NCI-H345 (cell line): ENCODE measurements around the gene FAM89A.

Source experiments
- DNase-seq: peaks from one replicate; lab custom pipeline; 2025; lab: John Stamatoyannopoulos, UW

FAM89A gene

GRCh38 chr1:231040019-231040799 is at the start of gene FAM89A:
TSS of gene FAM89A (minus strand) at chr1:231040254. CDS start at chr1:231040211, 43 bp downstream.
- peak; percentile 58 for DNase-seq

- no peak for DNase-seq
These were observed 44.3 kb upstream of the FAM89A start for GRCh38 chr1:231084353-231084752.

DNA sequence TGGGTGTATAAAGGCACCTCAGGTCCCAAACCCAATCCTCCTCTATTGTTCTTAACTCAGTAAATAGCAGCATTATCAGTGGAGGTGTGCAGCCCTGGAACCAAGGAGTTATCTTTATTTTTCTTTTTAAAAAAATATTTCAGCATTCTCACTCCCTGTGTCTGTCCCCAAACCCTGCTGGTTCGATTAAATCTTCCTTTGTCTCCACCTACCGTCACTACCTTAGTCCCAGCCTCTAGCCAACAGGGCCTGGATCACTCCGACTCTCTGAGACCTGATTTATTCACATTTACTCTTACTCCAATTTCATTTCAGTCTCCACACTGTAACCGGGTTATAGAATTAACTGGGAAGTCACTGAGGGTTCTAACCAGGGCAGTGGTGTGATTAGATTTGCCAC is 39.1 kb upstream of the FAM89A start:
- no peak for DNase-seq

GRCh38 chr1:231078250-231078649 is 38.2 kb upstream of the FAM89A start:
- no peak for DNase-seq

GRCh38 chr1:231076802-231077201 is 36.7 kb upstream of the FAM89A start:
- DNase-seq: no peak

GRCh38 chr1:231075497-231075896 is 35.4 kb upstream of the FAM89A start:
- DNase-seq: no peak

- DNase-seq: no peak
These were observed 35.0 kb upstream of the FAM89A start for GRCh38 chr1:231075020-231075419.

DNA sequence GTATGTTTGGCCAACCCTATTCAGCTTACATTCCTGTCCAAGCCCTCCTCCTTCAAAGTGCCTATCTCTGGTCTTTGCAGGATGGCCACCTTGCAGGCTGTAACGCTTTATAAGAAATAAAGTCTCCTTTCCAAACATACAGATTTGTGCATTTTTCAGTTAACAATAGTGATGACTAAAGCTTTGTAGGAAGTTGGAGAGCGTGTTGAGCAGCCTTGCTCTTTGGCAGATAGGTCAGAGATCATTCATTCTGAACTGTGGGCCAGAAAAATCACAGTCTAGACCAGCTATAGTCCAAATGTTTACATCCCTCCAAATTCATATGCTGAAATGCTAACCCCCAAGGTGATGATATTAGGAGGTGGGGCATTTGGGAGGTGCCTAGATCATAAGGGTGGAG is 34.0 kb upstream of the FAM89A start:
- no peak for DNase-seq

- no peak for DNase-seq
These were observed 33.3 kb upstream of the FAM89A start for GRCh38 chr1:231073331-231073730.

- DNase-seq: no peak
These were observed 32.5 kb upstream of the FAM89A start for GRCh38 chr1:231072502-231073094.

DNA sequence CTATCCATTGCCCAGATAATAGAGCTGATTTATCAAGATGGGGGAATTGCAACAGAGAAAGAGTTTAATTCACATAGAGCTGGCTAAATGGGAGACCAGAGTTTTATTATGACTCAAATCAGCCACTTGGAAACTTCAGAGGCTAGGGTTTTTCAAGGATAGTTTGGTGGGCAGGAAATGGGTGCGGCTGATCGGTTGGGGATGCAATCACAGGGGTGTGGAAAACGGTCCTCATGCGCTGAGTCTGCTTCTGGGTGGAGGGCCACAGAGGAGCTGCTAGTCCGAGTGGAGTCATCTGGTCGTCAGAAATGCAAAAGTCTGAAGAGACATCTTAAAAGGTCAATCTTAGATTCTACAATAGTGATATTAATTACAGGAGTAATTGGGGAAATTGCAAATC is 32.0 kb upstream of the FAM89A start:
- DNase-seq: no peak

DNA sequence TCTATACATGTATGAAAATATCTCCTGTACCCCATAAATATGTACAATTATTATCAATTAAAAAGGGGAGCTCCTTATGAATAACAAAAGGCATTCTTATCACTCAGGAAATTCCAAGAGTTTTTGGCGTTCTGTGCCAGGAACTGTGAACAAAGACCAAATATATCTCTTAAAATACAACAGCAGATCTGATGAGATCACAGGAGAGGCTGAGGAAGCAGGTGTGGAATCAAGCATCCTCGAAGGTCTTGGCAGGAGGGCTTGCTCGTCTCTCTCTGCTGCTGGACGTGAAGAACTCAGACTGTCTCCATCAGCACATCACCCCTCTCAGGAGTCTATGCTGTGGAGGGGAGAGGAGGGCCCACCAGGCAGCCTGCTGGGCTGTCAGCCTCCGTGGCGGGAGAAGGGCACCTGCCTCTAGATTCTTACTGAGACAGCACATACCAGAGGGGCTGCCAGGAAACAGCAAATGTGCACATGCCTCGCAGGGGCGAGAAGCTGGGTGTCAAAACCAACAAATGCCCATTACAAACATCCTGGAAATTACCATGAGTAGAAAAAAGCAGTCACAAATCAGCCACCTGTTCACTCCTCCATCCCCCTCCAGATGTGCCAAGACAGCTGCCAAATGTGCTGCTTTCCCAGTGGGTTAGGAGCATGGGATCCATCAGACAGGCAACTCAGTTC is 30.8 kb upstream of the FAM89A start:
- no peak for DNase-seq

- no peak for DNase-seq
These were observed 29.3 kb upstream of the FAM89A start for GRCh38 chr1:231069333-231069732.

- no peak for DNase-seq
These were observed 28.7 kb upstream of the FAM89A start for GRCh38 chr1:231068762-231069161.

GRCh38 chr1:231065510-231066241 is 25.6 kb upstream of the FAM89A start:
- DNase-seq: no peak

DNA sequence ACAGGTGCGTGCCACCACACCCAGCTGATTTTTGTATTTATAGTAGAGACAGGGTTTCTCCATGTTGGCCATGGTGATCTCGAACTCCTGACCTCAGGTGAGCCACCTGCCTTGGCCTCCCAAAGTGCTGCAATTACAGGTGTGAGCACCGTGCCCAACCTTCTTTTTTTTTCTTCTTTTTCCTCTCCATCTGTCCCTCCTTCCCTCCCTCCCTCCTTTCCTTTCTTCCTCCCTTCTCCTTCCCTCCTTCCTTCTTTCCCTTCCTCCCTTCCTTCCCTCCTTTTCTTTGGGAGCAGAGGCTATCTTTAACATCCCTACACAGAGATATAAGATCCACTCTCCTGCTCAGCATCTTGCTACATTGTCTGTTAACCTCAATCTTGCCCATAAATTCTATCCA is 24.4 kb upstream of the FAM89A start:
- no peak for DNase-seq

GRCh38 chr1:231063331-231063730 is 23.3 kb upstream of the FAM89A start:
- DNase-seq: no peak

GRCh38 chr1:231062500-231063270 is 22.6 kb upstream of the FAM89A start:
- no peak for DNase-seq

DNA sequence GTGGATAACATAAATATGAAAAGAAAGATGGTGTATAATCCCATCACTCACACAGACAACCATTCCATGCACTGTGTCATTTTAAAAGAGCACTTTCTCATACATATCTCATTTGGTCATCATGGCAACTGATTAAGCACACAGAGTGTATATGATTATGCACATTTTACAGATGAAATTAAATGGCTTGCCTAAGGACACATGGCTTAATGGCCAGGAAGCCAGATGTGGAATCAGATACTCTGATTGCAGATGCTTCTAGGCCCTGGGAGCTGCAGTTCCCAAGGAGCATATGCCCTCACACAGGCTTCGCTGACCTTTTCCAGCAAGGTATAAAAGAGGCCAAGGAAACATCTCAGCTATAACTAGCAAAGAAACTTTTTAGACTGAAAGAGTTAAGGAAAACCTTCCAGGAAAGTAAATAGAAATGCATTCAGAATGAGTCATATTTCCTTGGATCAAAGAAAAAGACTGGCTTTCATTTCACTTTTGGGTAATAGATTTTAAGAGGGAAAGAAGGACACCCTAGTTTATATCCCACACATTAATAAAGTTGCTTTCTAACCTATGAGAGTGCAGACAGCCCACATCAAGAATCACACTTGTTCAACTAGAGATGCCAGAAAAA is 19.6 kb upstream of the FAM89A start:
- DNase-seq: no peak

GRCh38 chr1:231058416-231059109 is 18.5 kb upstream of the FAM89A start:
- no peak for DNase-seq

DNA sequence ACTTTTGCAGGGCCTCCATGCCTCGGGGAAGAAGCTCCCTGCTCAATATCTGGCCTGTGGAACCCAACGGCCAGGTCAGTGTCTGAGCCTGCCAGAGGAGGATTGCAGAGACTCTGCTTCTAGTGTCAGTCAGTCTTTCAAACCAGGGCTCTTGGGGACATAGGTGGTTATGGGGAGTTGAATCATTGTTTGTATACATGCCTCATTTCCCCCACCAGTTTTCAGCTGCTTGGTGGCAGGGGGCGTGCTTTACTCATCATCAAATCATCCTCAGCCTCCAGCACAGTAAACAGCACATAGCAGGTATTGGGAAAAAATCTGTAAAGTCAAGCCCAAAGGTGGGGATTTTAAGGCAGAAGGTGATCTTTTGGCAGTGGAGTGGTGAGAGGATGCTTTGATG is 17.4 kb upstream of the FAM89A start:
- no peak for DNase-seq
